ENCODE data around the gene NUP133. TPM values are rescaled to one million over a fixed set of nuclear protein-coding genes. Genes with fewer than 3 reads are reported as not detected.

NUP133 gene
- total and polyA plus RNA-seq, 2 experiments from 2014 or later, result 29.5 to 65.4 TPM

GRCh38 chr1:229411434-229412055 lies 96.6 kb downstream of the NUP133 start (continued):
- no peak for TF ChIP-seq CTCF (conservative IDR thresholded peaks at IDR 0.05; ENCODE audit: low read depth in 2 of 2)
- no peak for TF ChIP-seq POLR2AphosphoS5 (IDR thresholded peaks at IDR 0.05; ENCODE audit: low read depth)
- no peak for TF ChIP-seq EZH2 (IDR thresholded peaks at IDR 0.05; ENCODE audit: low read depth, unreplicated experiment)
- TF ChIP-seq CREB1 (CRISPR knock-in tag; IDR thresholded peaks at IDR 0.05; ENCODE audit: low read depth), result no peak
- TF ChIP-seq ZNF331 (CRISPR knock-in tag; IDR thresholded peaks at IDR 0.05; ENCODE audit: low read depth), result no peak
- TF ChIP-seq JUNB (IDR thresholded peaks at IDR 0.05; ENCODE audit: unreplicated experiment), result no peak
- TF ChIP-seq REST (IDR thresholded peaks at IDR 0.05; ENCODE audit: unreplicated experiment), result no peak
- no peak for TF ChIP-seq ZNF114 (CRISPR knock-in tag; IDR thresholded peaks at IDR 0.05)
- no peak for TF ChIP-seq NANOG (IDR thresholded peaks at IDR 0.05; ENCODE audit: borderline replicate concordance)
- TF ChIP-seq ETS1 (IDR thresholded peaks at IDR 0.05), result no peak
- TF ChIP-seq EZH2phosphoT487 (IDR thresholded peaks at IDR 0.05; ENCODE audit: unreplicated experiment), result no peak
- TF ChIP-seq STAT1 (IDR thresholded peaks at IDR 0.05; ENCODE audit: unreplicated experiment), result no peak
